ENCODE data around the gene CBFB.

DNA sequence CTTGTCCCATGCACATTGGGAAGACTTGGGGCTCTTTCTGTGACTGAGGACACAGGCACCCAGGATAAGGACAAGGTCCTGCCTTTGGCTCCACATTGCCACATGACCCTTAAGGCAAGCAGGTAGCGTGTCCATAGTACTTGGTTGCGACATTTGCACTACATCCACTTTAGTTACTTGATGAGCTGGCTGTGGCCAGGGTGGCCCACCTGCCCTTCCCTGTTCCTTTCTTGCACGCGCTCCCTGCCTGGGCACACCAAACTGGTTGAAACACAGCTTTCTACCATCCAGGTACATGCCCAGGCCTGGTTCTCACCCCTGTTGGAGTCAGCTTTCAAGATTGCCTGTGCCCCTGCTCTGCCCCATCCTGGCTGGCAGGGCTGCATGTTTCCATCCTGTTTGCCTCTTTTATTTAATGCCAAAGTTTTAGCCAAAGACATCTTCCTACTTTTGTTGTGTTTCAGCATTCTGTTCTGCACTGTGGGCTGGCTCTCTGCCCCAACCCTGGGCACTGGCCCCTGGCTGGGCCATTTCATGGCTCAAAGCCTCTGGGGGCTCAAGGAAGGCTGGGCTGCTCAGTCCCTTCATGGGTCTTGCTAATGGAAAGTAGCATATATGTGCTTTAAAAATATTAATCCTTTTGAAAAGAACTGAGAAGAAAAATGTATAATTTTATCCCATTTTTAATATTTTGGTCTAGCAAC is 118.6 kb downstream of the CBFB start:
- TF ChIP-seq, protein P1, sequence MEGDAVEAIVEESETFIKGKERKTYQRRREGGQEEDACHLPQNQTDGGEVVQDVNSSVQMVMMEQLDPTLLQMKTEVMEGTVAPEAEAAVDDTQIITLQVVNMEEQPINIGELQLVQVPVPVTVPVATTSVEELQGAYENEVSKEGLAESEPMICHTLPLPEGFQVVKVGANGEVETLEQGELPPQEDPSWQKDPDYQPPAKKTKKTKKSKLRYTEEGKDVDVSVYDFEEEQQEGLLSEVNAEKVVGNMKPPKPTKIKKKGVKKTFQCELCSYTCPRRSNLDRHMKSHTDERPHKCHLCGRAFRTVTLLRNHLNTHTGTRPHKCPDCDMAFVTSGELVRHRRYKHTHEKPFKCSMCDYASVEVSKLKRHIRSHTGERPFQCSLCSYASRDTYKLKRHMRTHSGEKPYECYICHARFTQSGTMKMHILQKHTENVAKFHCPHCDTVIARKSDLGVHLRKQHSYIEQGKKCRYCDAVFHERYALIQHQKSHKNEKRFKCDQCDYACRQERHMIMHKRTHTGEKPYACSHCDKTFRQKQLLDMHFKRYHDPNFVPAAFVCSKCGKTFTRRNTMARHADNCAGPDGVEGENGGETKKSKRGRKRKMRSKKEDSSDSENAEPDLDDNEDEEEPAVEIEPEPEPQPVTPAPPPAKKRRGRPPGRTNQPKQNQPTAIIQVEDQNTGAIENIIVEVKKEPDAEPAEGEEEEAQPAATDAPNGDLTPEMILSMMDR (IDR thresholded peaks at IDR 0.05): no peak
- TF ChIP-seq POLR2A (IDR thresholded peaks at IDR 0.05): no peak
- TF ChIP-seq EP300 (IDR thresholded peaks at IDR 0.05): no peak
